NB4 (cell line): Measurements from ENCODE around the gene FOXP4.
A peak's percentile ranks its signal among the peaks of the same experiment; 100 is the strongest.

Source experiments
- DNase-seq: peaks from one replicate; pipeline ENCODE4 v3.0.0; 2010; ENCODE audit warnings: low read depth
- H3K4me3 ChIP-seq: one replicate; pipeline ENCODE4 v1.5.1; 2011; ENCODE audit warnings: mild to moderate bottlenecking, low read depth, low read length, moderate library complexity
- MYC ChIP-seq: IDR thresholded peaks from 2 replicates; pipeline ENCODE4 v1.6.1; 2011; ENCODE audit warnings: low read depth, low read length
- POLR2A ChIP-seq: IDR thresholded peaks from 2 replicates; pipeline ENCODE4 v1.6.1; 2011; ENCODE audit warnings: mild to moderate bottlenecking; ENCODE audit not compliant: insufficient read length; ENCODE audit errors: extremely low read depth
- TF ChIP-seq, protein P1 (sequence below): IDR thresholded peaks from 2 replicates; pipeline ENCODE4 v1.6.1; 2011; ENCODE audit warnings: low read depth, low read length
- TF ChIP-seq, protein P2 (sequence below): IDR thresholded peaks from one replicate; pipeline ENCODE4 v1.5.1; 2012; ENCODE audit warnings: low read depth, low read length

The FOXP4 gene

GRCh38 chr6:41599852-41600445, 53.8 kb downstream of the FOXP4 start:
- DNase-seq, result no peak
- no peak overlapping the region for H3K4me3 ChIP-seq
- TF ChIP-seq MYC, result no peak
- TF ChIP-seq, protein P1, sequence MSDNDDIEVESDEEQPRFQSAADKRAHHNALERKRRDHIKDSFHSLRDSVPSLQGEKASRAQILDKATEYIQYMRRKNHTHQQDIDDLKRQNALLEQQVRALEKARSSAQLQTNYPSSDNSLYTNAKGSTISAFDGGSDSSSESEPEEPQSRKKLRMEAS, result no peak
- TF ChIP-seq POLR2A, result no peak
- TF ChIP-seq, protein P2, sequence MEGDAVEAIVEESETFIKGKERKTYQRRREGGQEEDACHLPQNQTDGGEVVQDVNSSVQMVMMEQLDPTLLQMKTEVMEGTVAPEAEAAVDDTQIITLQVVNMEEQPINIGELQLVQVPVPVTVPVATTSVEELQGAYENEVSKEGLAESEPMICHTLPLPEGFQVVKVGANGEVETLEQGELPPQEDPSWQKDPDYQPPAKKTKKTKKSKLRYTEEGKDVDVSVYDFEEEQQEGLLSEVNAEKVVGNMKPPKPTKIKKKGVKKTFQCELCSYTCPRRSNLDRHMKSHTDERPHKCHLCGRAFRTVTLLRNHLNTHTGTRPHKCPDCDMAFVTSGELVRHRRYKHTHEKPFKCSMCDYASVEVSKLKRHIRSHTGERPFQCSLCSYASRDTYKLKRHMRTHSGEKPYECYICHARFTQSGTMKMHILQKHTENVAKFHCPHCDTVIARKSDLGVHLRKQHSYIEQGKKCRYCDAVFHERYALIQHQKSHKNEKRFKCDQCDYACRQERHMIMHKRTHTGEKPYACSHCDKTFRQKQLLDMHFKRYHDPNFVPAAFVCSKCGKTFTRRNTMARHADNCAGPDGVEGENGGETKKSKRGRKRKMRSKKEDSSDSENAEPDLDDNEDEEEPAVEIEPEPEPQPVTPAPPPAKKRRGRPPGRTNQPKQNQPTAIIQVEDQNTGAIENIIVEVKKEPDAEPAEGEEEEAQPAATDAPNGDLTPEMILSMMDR, result no peak

- H3K4me3 ChIP-seq, result no peak overlapping the region
- DNase-seq, result no peak
- TF ChIP-seq, protein P2, result no peak
- TF ChIP-seq, protein P1, result no peak
- TF ChIP-seq POLR2A (no peak), MYC (no peak)
These were observed 54.5 kb downstream of the FOXP4 start for GRCh38 chr6:41600499-41601247.

DNA sequence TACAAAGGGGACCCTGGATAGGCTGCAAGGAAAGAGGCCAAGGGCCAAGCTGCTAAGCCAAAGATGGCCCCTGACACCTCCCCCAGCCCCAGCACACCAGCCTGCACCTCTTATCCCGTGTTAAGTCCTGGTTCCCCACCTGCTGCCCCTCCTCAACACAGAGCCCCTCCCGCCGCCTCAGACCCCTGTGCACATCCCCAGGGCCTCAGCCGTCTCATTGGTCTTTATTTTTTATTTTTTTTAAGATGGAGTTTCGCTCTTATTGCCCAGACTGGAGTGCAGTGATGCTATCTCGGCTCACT, 55.0 kb downstream of the FOXP4 start:
- TF ChIP-seq, protein P1, result no peak
- TF ChIP-seq, protein P2, result no peak
- no peak for TF ChIP-seq POLR2A
- TF ChIP-seq MYC, result no peak
- no peak overlapping the region for H3K4me3 ChIP-seq
- DNase-seq, result no peak

GRCh38 chr6:41602422-41602743, 56.2 kb downstream of the FOXP4 start:
- H3K4me3 ChIP-seq, result no peak overlapping the region
- TF ChIP-seq, protein P1, result no peak
- TF ChIP-seq POLR2A, result no peak
- TF ChIP-seq MYC, result no peak
- TF ChIP-seq, protein P2, result no peak
- DNase-seq, result no peak

DNA sequence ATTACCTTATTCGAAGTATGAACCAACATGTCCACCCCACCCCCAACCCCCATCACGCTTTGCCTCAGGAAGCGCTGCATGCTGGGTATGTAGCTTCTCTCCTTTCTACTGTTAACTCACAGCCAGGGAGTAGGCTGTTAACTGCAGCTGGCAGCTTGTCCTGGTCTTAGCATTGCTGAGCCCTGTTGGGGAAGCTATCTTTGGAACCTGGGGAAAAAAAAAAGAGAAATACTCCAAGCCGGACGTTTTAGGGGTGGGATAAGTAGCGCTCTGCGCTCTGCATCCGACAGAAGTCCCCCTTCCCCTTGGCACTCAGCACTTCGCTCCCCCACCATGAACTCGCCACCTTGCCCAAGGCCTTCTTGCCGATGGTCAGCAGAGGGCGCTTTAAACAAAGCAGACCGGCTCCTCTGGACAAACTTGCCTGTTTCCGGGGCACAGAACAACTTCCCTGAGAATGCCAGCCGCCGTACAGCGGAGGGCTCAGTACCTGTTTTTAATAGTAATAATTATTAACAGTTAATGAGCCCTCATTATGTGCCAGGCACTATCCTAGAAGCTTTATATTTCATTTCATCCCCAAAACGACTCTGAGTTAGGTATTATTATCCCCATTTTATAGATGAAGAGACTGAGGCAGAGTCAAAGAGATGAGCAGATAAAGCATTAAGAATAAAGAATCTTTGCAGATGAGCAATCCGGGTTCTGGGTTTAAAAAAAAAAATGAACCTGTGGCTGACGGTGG, 56.9 kb downstream of the FOXP4 start:
- no peak overlapping the region for H3K4me3 ChIP-seq
- TF ChIP-seq, protein P2, result peak; percentile 93
- TF ChIP-seq MYC, result no peak
- TF ChIP-seq, protein P1, result peak; percentile 40; the same call in 1 of the 2 replicates
- DNase-seq, result peak; percentile 88
